GM19468 (cell line): Measurements from ENCODE around the gene SOCS3.

Source experiments
- ATAC-seq: cut with Tn5 transposase; IDR thresholded peaks from one replicate; pipeline ENCODE4 v1.9.1; 2021; ENCODE audit warnings: mild to moderate bottlenecking, moderate library complexity, moderate number of reproducible peaks; ENCODE audit not compliant: unreplicated experiment; ENCODE audit errors: extremely low read depth

The SOCS3 gene

GRCh38 chr17:78355045-78355641 is 4.7 kb downstream of the SOCS3 start:
- ATAC-seq: no peak

- no peak for ATAC-seq
Observed at GRCh38 chr17:78353834-78354233, 6.0 kb downstream of the SOCS3 start.

GRCh38 chr17:78351449-78352006 is 8.3 kb downstream of the SOCS3 start:
- no peak for ATAC-seq

GRCh38 chr17:78349891-78350642 is 9.8 kb downstream of the SOCS3 start:
- ATAC-seq: no peak

- no peak for ATAC-seq
Observed at GRCh38 chr17:78348055-78348770, 11.7 kb downstream of the SOCS3 start.

GRCh38 chr17:78347453-78347852 is 12.4 kb downstream of the SOCS3 start:
- ATAC-seq: no peak

- no peak for ATAC-seq
Observed at GRCh38 chr17:78346605-78347250, 13.1 kb downstream of the SOCS3 start.

- ATAC-seq: no peak
Observed at GRCh38 chr17:78345791-78346494, 13.9 kb downstream of the SOCS3 start.

GRCh38 chr17:78345172-78345571 is 14.7 kb downstream of the SOCS3 start:
- no peak for ATAC-seq

- no peak for ATAC-seq
Observed at GRCh38 chr17:78344666-78345065, 15.2 kb downstream of the SOCS3 start.

GRCh38 chr17:78343543-78344201 is 16.2 kb downstream of the SOCS3 start:
- no peak for ATAC-seq

- no peak for ATAC-seq
Observed at GRCh38 chr17:78343187-78343542, 16.7 kb downstream of the SOCS3 start.

GRCh38 chr17:78342449-78343186 is 17.3 kb downstream of the SOCS3 start:
- ATAC-seq: no peak

GRCh38 chr17:78341559-78342448 is 18.1 kb downstream of the SOCS3 start:
- ATAC-seq: no peak

GRCh38 chr17:78340183-78340955 is 19.5 kb downstream of the SOCS3 start:
- ATAC-seq: no peak

GRCh38 chr17:78338486-78339259 is 21.2 kb downstream of the SOCS3 start:
- ATAC-seq: no peak
